ENCODE data around the gene PPP3CB.

DNA sequence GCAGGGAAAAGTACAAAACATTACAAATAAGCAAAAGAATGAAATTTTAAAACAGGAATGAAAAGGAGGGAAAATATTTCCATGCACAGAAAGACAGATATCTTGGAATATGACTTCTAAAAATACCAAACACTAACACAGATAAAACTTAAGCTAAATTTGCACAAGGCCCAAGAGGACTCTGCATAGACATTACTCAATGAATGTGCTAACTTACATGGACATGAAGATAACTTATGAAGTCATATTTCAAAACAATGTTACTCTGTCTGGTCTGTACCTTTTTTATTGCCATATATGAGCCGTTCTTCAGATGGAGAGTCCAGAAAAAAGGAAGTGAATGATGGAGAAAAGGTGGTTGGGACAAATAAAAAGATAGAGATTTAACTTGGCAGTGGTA, 47.4 kb downstream of the PPP3CB start:
- TF ChIP-seq, protein P1, sequence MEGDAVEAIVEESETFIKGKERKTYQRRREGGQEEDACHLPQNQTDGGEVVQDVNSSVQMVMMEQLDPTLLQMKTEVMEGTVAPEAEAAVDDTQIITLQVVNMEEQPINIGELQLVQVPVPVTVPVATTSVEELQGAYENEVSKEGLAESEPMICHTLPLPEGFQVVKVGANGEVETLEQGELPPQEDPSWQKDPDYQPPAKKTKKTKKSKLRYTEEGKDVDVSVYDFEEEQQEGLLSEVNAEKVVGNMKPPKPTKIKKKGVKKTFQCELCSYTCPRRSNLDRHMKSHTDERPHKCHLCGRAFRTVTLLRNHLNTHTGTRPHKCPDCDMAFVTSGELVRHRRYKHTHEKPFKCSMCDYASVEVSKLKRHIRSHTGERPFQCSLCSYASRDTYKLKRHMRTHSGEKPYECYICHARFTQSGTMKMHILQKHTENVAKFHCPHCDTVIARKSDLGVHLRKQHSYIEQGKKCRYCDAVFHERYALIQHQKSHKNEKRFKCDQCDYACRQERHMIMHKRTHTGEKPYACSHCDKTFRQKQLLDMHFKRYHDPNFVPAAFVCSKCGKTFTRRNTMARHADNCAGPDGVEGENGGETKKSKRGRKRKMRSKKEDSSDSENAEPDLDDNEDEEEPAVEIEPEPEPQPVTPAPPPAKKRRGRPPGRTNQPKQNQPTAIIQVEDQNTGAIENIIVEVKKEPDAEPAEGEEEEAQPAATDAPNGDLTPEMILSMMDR (IDR thresholded peaks at IDR 0.05 in 8 of 11, conservative IDR thresholded peaks at IDR 0.05 in 3 of 11): no peak
- no peak for TF ChIP-seq POLR2A (IDR thresholded peaks at IDR 0.05)
- no peak for TF ChIP-seq POLR2AphosphoS5 (IDR thresholded peaks at IDR 0.05)

Measured in spleen (tissue), 7 donors.